ENCODE results near the gene WT1. TPM values are rescaled to one million over a fixed set of nuclear protein-coding genes. Genes with fewer than 3 reads are reported as not detected.

Gene WT1
- total and polyA plus RNA-seq, 11 donors: 1.0 to 16.6 (median 2.2) TPM

DNA sequence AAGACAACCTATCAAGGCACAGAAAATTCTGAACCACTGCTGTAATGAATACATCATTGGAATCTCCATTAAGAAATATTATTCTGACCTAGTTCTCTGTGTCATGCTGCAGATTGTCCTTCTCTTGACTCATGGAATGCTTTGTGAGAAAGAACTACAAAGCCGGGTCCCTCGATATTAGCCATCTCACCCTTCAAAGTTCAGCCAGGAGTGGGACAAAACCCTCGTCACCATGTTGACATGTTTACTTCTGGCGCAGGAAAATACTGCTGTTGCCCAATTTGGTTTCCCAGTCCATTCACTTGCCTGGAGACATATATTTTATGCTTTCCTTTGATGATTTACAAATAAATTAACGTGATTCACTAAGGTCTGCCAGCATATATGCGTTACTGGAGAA is 10.9 kb upstream of the WT1 start:
- Histone ChIP-seq H3K4me1 (peaks cover 0 to 6% (median 0%) of the 10 kb centered on the region in 12 donors), H3K36me3 (no peaks in the 10 kb centered on the region), H3K9me3 (no peaks in the 10 kb centered on the region), H3K27me3 (peaks cover 0 to 29% (median 12%) of the 10 kb centered on the region in 9 donors), H3K27ac (no peak overlapping the region), H3K4me3 (no peak overlapping the region)
- ATAC-seq: peak in 1 of 4 donors; percentile 67
- intact Hi-C loops (cut with DNase I): no loop called here
- DNase-seq: no peak
- no peak for TF ChIP-seq POLR2A (IDR thresholded peaks at IDR 0.05)
- TF ChIP-seq, protein P1, sequence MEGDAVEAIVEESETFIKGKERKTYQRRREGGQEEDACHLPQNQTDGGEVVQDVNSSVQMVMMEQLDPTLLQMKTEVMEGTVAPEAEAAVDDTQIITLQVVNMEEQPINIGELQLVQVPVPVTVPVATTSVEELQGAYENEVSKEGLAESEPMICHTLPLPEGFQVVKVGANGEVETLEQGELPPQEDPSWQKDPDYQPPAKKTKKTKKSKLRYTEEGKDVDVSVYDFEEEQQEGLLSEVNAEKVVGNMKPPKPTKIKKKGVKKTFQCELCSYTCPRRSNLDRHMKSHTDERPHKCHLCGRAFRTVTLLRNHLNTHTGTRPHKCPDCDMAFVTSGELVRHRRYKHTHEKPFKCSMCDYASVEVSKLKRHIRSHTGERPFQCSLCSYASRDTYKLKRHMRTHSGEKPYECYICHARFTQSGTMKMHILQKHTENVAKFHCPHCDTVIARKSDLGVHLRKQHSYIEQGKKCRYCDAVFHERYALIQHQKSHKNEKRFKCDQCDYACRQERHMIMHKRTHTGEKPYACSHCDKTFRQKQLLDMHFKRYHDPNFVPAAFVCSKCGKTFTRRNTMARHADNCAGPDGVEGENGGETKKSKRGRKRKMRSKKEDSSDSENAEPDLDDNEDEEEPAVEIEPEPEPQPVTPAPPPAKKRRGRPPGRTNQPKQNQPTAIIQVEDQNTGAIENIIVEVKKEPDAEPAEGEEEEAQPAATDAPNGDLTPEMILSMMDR (IDR thresholded peaks at IDR 0.05): no peak
- WGBS, 4 donors: 83 to 91% (median 87%) methylated on average over 6 of the region's 6 CpGs

DNA sequence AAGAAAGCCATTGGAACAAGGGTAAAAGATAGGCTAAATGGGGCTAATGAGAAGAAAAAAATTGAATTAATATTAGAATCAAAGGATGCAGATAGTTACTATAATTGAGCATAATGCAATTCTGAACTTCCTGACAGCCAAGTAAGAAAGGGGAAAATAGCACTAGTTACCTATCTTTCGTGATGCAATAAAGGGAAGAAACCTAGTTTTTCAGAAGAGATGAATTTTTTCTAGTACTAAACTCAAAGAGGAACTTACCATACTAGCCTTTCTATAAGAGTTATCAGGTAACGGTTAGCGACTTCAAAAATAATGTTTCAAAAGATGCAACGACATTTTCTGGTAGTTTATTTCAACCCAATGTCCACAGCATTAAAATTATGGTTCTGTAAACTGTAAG is 8.8 kb upstream of the WT1 start:
- Histone ChIP-seq H3K27me3 (peaks cover 2 to 49% (median 28%) of the 10 kb centered on the region in 9 donors), H3K4me3 (no peak overlapping the region), H3K36me3 (no peaks in the 10 kb centered on the region), H3K27ac (no peak overlapping the region), H3K4me1 (peaks cover 0 to 5% (median 0%) of the 10 kb centered on the region in 12 donors), H3K9me3 (no peaks in the 10 kb centered on the region)
- intact Hi-C loops (cut with DNase I): no loop called here
- no peak for TF ChIP-seq POLR2A (IDR thresholded peaks at IDR 0.05)
- TF ChIP-seq, protein P1 (IDR thresholded peaks at IDR 0.05): no peak
- 88 to 93% (median 91%) methylated on average over 4 of the region's 4 CpGs for WGBS, 4 donors
- DNase-seq (no peak), ATAC-seq (no peak)

DNA sequence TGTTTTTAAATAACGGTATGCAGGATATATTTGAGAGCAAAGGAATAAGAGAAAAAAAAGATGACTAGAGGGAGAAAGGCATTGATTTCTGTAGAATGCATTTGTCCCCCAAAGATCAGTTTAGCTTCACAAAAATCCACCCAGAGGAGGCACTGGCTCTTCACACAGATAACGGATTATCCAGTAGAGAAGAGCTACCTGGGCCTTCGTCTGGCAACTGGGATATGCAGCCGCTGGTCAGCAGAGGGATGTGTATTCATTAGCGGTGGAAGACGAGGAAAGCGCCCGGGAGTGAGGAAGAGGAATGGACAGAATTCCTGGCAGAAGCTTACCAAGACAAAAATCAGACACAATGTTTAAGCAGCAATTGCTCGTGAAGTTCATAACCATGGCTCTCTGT is 5.6 kb upstream of the WT1 start:
- Histone ChIP-seq H3K36me3 (no peaks in the 10 kb centered on the region), H3K4me1 (peaks cover 0 to 32% (median 9%) of the 10 kb centered on the region in 12 donors), H3K4me3 (no peak overlapping the region), H3K27me3 (peaks cover 9 to 81% (median 61%) of the 10 kb centered on the region in 9 donors), H3K27ac (no peak overlapping the region), H3K9me3 (no peaks in the 10 kb centered on the region)
- ATAC-seq (no peak), DNase-seq (no peak)
- 50 to 70% (median 59%) methylated on average over 9 of the region's 9 CpGs for WGBS, 4 donors
- TF ChIP-seq, protein P1 (IDR thresholded peaks at IDR 0.05): no peak
- no peak for TF ChIP-seq POLR2A (IDR thresholded peaks at IDR 0.05)
- intact Hi-C loops (cut with DNase I): no loop called here

DNA sequence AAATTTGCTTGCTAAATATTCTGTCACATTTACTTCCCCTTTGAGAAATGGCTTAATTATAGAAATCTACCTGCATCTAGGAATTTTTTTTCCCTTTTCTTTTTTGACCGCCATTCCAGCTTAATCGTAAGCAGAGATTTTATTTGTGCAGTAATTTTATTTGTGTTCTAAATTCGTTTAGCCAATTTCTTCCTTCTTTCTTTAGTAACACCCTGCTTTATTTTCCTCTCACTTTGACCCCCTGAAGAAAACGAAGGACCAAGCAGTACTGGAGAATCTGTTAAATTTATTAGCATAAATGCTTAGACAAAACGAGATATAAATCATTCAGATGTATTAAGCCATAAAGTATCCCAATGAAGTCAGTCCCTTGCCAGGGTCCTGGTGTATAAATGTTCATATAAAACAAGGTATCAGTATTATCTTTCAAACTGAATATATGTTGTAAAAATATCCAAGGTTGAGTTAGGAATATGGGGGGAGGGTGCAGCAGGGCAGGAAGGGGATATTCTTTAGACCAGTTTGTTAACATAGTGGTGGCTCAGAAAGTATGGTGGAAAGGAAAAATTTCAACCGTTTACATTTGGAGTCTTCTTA is 5.1 kb upstream of the WT1 start:
- intact Hi-C loops (cut with DNase I): no loop called here
- peaks cover 9 to 86% (median 66%) of the 10 kb centered on the region in 9 donors for H3K27me3 ChIP-seq
- WGBS, 4 donors: 46 to 56% (median 51%) methylated on average over 6 of the region's 6 CpGs
- TF ChIP-seq, protein P1 (IDR thresholded peaks at IDR 0.05): no peak
- no peak for TF ChIP-seq POLR2A (IDR thresholded peaks at IDR 0.05)
- ATAC-seq (no peak), DNase-seq (no peak)
- no peaks in the 10 kb centered on the region for H3K9me3 ChIP-seq
- no peak overlapping the region for H3K4me3 ChIP-seq
- no peaks in the 10 kb centered on the region for H3K36me3 ChIP-seq
- no peak overlapping the region for H3K27ac ChIP-seq
- H3K4me1 ChIP-seq: peaks cover 0 to 35% (median 10%) of the 10 kb centered on the region in 12 donors

All from heart left ventricle (tissue), 16 donors.